HL-60/S4 treated with phorbol 12-myristate 13-acetate at 8.2 ng/mL for 4 days and 3 days (cell line): ENCODE measurements around the gene FHOD3.

Experiments used
- in situ Hi-C: fragments of 300-500 bp; cut with MboI; formaldehyde crosslinking; loops from 2 replicates; pipeline ENCODE4 v1.15.0; 2022; ENCODE audit warnings: low sequenced_read_pairs

The FHOD3 gene

GRCh38 chr18:36321658-36322407 lies 24.3 kb downstream of the FHOD3 start:
- in situ Hi-C loops: no loop called here

GRCh38 chr18:36322408-36322728 lies 24.9 kb downstream of the FHOD3 start:
- in situ Hi-C loops: no loop called here

GRCh38 chr18:36322734-36323133 lies 25.2 kb downstream of the FHOD3 start:
- in situ Hi-C loops: no loop called here

GRCh38 chr18:36323421-36323820 lies 25.9 kb downstream of the FHOD3 start:
- in situ Hi-C loops: no loop called here

- in situ Hi-C loops: no loop called here
Observed at GRCh38 chr18:36325846-36326245, 28.3 kb downstream of the FHOD3 start.

- in situ Hi-C loops: no loop called here
Observed at GRCh38 chr18:36326771-36327170, 29.3 kb downstream of the FHOD3 start.

GRCh38 chr18:36327352-36328316 lies 30.1 kb downstream of the FHOD3 start:
- in situ Hi-C loops: no loop called here

- in situ Hi-C loops: no loop called here
Observed at GRCh38 chr18:36328385-36328858, 30.9 kb downstream of the FHOD3 start.

GRCh38 chr18:36328916-36329315 lies 31.4 kb downstream of the FHOD3 start:
- in situ Hi-C loops: no loop called here

GRCh38 chr18:36329684-36330434 lies 32.3 kb downstream of the FHOD3 start:
- in situ Hi-C loops: no loop called here

- in situ Hi-C loops: no loop called here
Observed at GRCh38 chr18:36330435-36331052, 33.0 kb downstream of the FHOD3 start.

- in situ Hi-C loops: no loop called here
Observed at GRCh38 chr18:36331521-36331971, 34.0 kb downstream of the FHOD3 start.

- in situ Hi-C loops: no loop called here
Observed at GRCh38 chr18:36333414-36333813, 35.9 kb downstream of the FHOD3 start.

- in situ Hi-C loops: no loop called here
Observed at GRCh38 chr18:36334798-36335197, 37.3 kb downstream of the FHOD3 start.

GRCh38 chr18:36335476-36336279 lies 38.2 kb downstream of the FHOD3 start:
- in situ Hi-C loops: no loop called here

GRCh38 chr18:36337679-36338402 lies 40.3 kb downstream of the FHOD3 start:
- in situ Hi-C loops: no loop called here

- in situ Hi-C loops: no loop called here
Observed at GRCh38 chr18:36338403-36338933, 41.0 kb downstream of the FHOD3 start.

GRCh38 chr18:36340246-36340645 lies 42.7 kb downstream of the FHOD3 start:
- in situ Hi-C loops: no loop called here

GRCh38 chr18:36341944-36342343 lies 44.4 kb downstream of the FHOD3 start:
- in situ Hi-C loops: no loop called here
